Duodenal mucosa (tissue), 2 donors: ENCODE data around the gene TRIM42.

ENCODE experiments used
- H3K27ac ChIP-seq: one replicate; pipeline ENCODE4 v1.7.0; 2013; ENCODE audit warnings: low read depth, low read length
- H3K27me3 ChIP-seq, 2 donors: one replicate each; pipeline ENCODE4 v1.7.0; 2013; ENCODE audit warnings: low read length in 2 of 2, control low read depth in 1 of 2; ENCODE audit not compliant: insufficient read depth in 2 of 2, control insufficient read depth in 1 of 2
- H3K36me3 ChIP-seq, 2 donors: one replicate each; pipeline ENCODE4 v1.7.0; 2013; ENCODE audit warnings: low read length in 2 of 2, control low read depth in 1 of 2; ENCODE audit not compliant: insufficient read depth in 2 of 2, control insufficient read depth in 1 of 2
- H3K4me1 ChIP-seq, 2 donors: one replicate each; pipeline ENCODE4 v1.7.0; 2013; ENCODE audit warnings: low read length in 2 of 2, control low read depth in 1 of 2; ENCODE audit not compliant: insufficient read depth in 2 of 2, control insufficient read depth in 1 of 2
- H3K4me3 ChIP-seq, 2 donors: one replicate each; pipeline ENCODE4 v1.7.0; 2013; ENCODE audit warnings: low read length in 2 of 2, low read depth in 1 of 2
- H3K9ac ChIP-seq, 2 donors: one replicate each; pipeline ENCODE4 v1.7.0; 2013; ENCODE audit warnings: low read length in 2 of 2, low read depth in 1 of 2
- H3K9me3 ChIP-seq, 2 donors: one replicate each; pipeline ENCODE4 v1.7.0; 2013; ENCODE audit warnings: low read length in 2 of 2, control low read depth in 1 of 2; ENCODE audit not compliant: control insufficient read depth in 1 of 2

Gene TRIM42

GRCh38 chr3:140724856-140725812 lies 47.3 kb downstream of the TRIM42 start:
- no peak overlapping the region for H3K9ac ChIP-seq
- H3K9me3 ChIP-seq: no peaks in the 10 kb centered on the region
- no peaks in the 10 kb centered on the region for H3K4me1 ChIP-seq
- H3K27ac ChIP-seq: no peak overlapping the region
- H3K36me3 ChIP-seq: no peaks in the 10 kb centered on the region
- no peak overlapping the region for H3K4me3 ChIP-seq
- no peaks in the 10 kb centered on the region for H3K27me3 ChIP-seq

- Histone ChIP-seq H3K4me1 (no peaks in the 10 kb centered on the region), H3K4me3 (no peak overlapping the region), H3K27me3 (no peaks in the 10 kb centered on the region), H3K36me3 (no peaks in the 10 kb centered on the region), H3K27ac (no peak overlapping the region), H3K9ac (no peak overlapping the region), H3K9me3 (no peaks in the 10 kb centered on the region)
Measured at GRCh38 chr3:140726066-140726465, 48.2 kb downstream of the TRIM42 start.

GRCh38 chr3:140727886-140728285 lies 50.0 kb downstream of the TRIM42 start:
- Histone ChIP-seq H3K27me3 (no peaks in the 10 kb centered on the region), H3K36me3 (no peaks in the 10 kb centered on the region), H3K27ac (no peak overlapping the region)

DNA sequence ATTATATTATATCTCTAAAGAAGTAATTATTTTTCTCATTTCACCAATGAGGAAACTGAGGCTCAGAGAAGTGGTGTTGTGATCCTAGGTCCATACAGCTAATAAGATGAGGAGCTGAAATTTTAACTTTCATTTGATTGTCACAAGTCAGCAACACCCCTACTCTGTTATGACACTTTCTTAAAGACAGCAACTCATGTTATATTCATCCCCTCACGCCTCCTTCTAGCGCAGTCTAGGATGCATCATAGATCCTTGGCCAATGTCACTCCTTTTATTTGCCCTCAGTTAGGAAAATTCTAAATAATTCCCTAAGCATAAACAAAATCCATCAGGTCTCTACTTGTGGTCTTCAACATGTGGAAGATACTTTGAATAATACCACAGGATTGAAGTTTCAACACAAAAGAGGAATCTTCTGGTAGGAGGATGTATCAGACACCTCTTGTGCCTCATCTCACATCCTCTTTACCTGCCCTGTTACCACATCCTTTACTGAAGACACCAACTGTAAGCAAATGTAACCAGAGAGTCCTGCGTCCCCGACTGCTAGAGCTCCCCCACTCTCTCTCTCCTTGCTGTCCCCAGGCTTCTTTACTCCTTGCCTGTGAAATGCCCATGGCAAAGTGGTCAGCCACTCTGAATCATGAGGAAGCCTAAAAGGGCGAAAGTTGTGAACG lies 53.7 kb downstream of the TRIM42 start:
- H3K36me3 ChIP-seq: no peaks in the 10 kb centered on the region
- H3K27ac ChIP-seq: no peak overlapping the region
- H3K9ac ChIP-seq: no peak overlapping the region
- H3K4me3 ChIP-seq: no peak overlapping the region
- H3K9me3 ChIP-seq: no peaks in the 10 kb centered on the region
- no peaks in the 10 kb centered on the region for H3K27me3 ChIP-seq
- H3K4me1 ChIP-seq: no peaks in the 10 kb centered on the region

More at GRCh38 chr3:140727886-140728285, 50.0 kb downstream of the TRIM42 start:
- H3K4me3 ChIP-seq: no peak overlapping the region
- H3K9me3 ChIP-seq: no peaks in the 10 kb centered on the region
- H3K4me1 ChIP-seq: no peaks in the 10 kb centered on the region
- H3K9ac ChIP-seq: no peak overlapping the region

GRCh38 chr3:140733623-140734022 lies 55.8 kb downstream of the TRIM42 start:
- no peaks in the 10 kb centered on the region for H3K4me1 ChIP-seq

DNA sequence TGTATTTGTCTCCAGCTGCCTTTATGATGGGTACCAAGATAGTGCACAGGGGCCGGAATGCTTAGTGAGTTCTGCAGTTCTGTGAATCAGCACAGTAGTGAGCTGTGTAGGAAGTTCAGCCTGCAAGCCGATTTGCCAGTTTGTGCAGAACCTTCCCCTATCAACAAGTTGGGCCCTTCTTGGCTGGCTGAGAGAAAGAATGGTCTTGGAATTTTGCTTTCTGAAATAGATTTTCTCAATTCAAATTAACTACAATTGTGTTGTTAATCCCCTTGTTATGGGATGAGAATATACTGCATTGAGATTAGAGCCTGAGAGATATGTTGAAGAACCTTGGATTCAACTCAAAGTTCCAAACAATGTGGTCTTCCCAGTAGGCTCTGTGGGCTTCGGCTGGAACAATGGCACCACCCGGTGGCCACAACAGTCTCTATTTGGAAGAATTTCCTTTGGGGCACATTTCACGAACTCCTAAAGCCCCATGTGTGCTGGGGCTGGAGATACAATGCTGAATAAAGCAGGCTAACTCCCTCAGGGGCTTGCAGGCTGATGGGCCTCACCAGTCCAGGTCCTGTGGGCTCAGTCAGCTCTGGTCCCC lies 59.1 kb downstream of the TRIM42 start:
- H3K4me1 ChIP-seq: no peaks in the 10 kb centered on the region
- no peak overlapping the region for H3K4me3 ChIP-seq
- H3K9me3 ChIP-seq: no peaks in the 10 kb centered on the region
- H3K27me3 ChIP-seq: no peaks in the 10 kb centered on the region
- no peaks in the 10 kb centered on the region for H3K36me3 ChIP-seq
- no peak overlapping the region for H3K9ac ChIP-seq
- H3K27ac ChIP-seq: no peak overlapping the region

More at GRCh38 chr3:140733623-140734022, 55.8 kb downstream of the TRIM42 start:
- Histone ChIP-seq H3K27me3 (no peaks in the 10 kb centered on the region), H3K9ac (no peak overlapping the region), H3K27ac (no peak overlapping the region), H3K9me3 (no peaks in the 10 kb centered on the region), H3K4me3 (no peak overlapping the region), H3K36me3 (no peaks in the 10 kb centered on the region)

DNA sequence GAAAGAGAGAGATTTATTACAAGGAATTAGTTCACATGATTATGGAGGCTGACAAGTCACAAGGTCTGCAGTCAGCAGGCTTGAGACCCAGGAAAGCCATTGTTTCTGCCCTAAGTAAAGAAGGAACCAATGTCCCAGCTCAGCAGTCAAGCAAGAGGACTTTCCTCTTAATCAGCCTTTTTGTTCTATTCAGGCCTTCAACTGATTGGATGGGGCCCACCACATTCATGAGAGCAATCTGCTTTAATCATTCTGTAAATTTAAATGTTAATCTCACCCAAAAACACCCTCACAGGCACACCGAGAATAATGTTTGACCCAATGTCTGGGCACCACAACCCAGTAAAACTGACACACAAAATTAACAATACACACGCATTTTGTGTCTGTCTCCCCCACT lies 64.3 kb downstream of the TRIM42 start:
- Histone ChIP-seq H3K9me3 (no peaks in the 10 kb centered on the region), H3K36me3 (no peaks in the 10 kb centered on the region), H3K27ac (no peak overlapping the region), H3K4me3 (no peak overlapping the region), H3K4me1 (no peaks in the 10 kb centered on the region), H3K27me3 (no peaks in the 10 kb centered on the region), H3K9ac (no peak overlapping the region)

- no peaks in the 10 kb centered on the region for H3K36me3 ChIP-seq
- H3K27me3 ChIP-seq: peaks cover 0 to 4% of the 10 kb centered on the region in 2 donors
- no peaks in the 10 kb centered on the region for H3K9me3 ChIP-seq
- H3K4me3 ChIP-seq: no peak overlapping the region
- no peaks in the 10 kb centered on the region for H3K4me1 ChIP-seq
- H3K9ac ChIP-seq: no peak overlapping the region
- H3K27ac ChIP-seq: no peak overlapping the region
Measured at GRCh38 chr3:140748171-140748570, 70.3 kb downstream of the TRIM42 start.

GRCh38 chr3:140748903-140749302 lies 71.0 kb downstream of the TRIM42 start:
- Histone ChIP-seq H3K9ac (no peak overlapping the region), H3K9me3 (no peaks in the 10 kb centered on the region), H3K27me3 (peaks cover 0 to 4% of the 10 kb centered on the region in 2 donors), H3K4me3 (no peak overlapping the region), H3K36me3 (no peaks in the 10 kb centered on the region), H3K4me1 (no peaks in the 10 kb centered on the region), H3K27ac (no peak overlapping the region)
